Measurements from ENCODE around the gene KRT12.
"Not testable (repeated sequence)": the region's sequence is repeated elsewhere in the genome, so short reads cannot be mapped to it uniquely, and the experiment has no call there.

KRT12 gene

GRCh38 chr17:40883626-40884334, 16.8 kb upstream of the KRT12 start:
- no peak for DNase-seq

GRCh38 chr17:40883031-40883430, 16.0 kb upstream of the KRT12 start:
- DNase-seq, result no peak

GRCh38 chr17:40879026-40879425, 12.0 kb upstream of the KRT12 start:
- DNase-seq, result no peak

- no peak for DNase-seq
Observed at GRCh38 chr17:40878044-40878443, 11.0 kb upstream of the KRT12 start.

- DNase-seq, result no peak
Observed at GRCh38 chr17:40873801-40874200, 6.8 kb upstream of the KRT12 start.

GRCh38 chr17:40873255-40873654, 6.2 kb upstream of the KRT12 start:
- no peak for DNase-seq

GRCh38 chr17:40872416-40872815, 5.4 kb upstream of the KRT12 start:
- no peak for DNase-seq

GRCh38 chr17:40871316-40871715, 4.3 kb upstream of the KRT12 start:
- DNase-seq, result no peak

- no peak for DNase-seq
Observed at GRCh38 chr17:40870136-40870535, 3.1 kb upstream of the KRT12 start.

GRCh38 chr17:40864661-40865390, 2.2 kb downstream of the KRT12 start:
- no peak for DNase-seq

- no peak for DNase-seq
Observed at GRCh38 chr17:40862985-40863733, 3.9 kb downstream of the KRT12 start.

- no peak for DNase-seq
Observed at GRCh38 chr17:40859536-40859935, 7.5 kb downstream of the KRT12 start.

- not testable (repeated sequence) for DNase-seq
Observed at GRCh38 chr17:40858667-40859066, 8.4 kb downstream of the KRT12 start.

- no peak for DNase-seq
Observed at GRCh38 chr17:40857535-40857934, 9.5 kb downstream of the KRT12 start.

GRCh38 chr17:40854175-40854814, 12.7 kb downstream of the KRT12 start:
- peak; percentile 60 for DNase-seq

GRCh38 chr17:40852364-40852763, 14.7 kb downstream of the KRT12 start:
- no peak for DNase-seq

GRCh38 chr17:40850293-40850972, 16.6 kb downstream of the KRT12 start:
- no peak for DNase-seq

- no peak for DNase-seq
Observed at GRCh38 chr17:40849723-40850122, 17.3 kb downstream of the KRT12 start.

- DNase-seq, result no peak
Observed at GRCh38 chr17:40848583-40849235, 18.3 kb downstream of the KRT12 start.

GRCh38 chr17:40846515-40847144, 20.4 kb downstream of the KRT12 start:
- DNase-seq, result no peak

- DNase-seq, result no peak
Observed at GRCh38 chr17:40844671-40845107, 22.3 kb downstream of the KRT12 start.

- no peak for DNase-seq
Observed at GRCh38 chr17:40843242-40843641, 23.8 kb downstream of the KRT12 start.

Measured in MV-4-11 (cell line).